Measurements from ENCODE around the gene KRT82. TPM values are rescaled to one million over a fixed set of nuclear protein-coding genes. Genes with fewer than 3 reads are reported as not detected.
A peak's percentile ranks its signal among the peaks of the same experiment; 100 is the strongest.

The KRT82 gene
- total RNA-seq, 1 donor from 2014 or later = not detected

- intact Hi-C loops (cut with DNase I) = no loop called here
- DNase-seq (ENCODE audit: low spot score) = peak; percentile 14
Measured at GRCh38 chr12:52369211-52369610, 36.9 kb downstream of the KRT82 start.

DNA sequence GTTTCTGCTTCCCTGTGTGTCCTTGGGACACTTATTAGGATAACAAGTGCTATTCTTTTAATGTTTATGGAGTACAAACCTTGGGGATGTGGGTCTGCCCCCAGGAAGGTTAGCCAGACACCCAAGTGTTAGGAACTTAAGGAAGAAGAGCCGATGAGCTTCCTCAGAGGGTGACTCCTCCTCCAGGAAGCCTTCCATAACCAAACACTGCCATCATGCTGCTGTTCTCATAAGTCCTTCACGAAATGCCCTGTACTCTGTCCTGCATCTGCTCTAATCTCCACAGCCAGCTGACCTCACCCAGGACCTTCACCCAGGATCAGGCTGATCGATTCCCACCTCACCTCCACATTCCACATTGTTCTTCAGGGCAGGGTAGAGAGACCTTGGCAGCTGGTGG lies 37.6 kb downstream of the KRT82 start:
- intact Hi-C loops (cut with DNase I) = no loop called here
- DNase-seq (ENCODE audit: low spot score) = peak; percentile 46

- DNase-seq (ENCODE audit: low spot score) = peak; percentile 36
- intact Hi-C loops (cut with DNase I) = no loop called here
Measured at GRCh38 chr12:52367876-52368275, 38.3 kb downstream of the KRT82 start.

- DNase-seq (ENCODE audit: low spot score) = peak; percentile 55
- intact Hi-C loops (cut with DNase I) = no loop called here
Measured at GRCh38 chr12:52366738-52367485, 39.2 kb downstream of the KRT82 start, which contains the start of gene KRT85. Gene KRT85, minus strand, starts transcription at chr12:52367481. Its CDS starts 76 bp downstream, at chr12:52367405.

DNA sequence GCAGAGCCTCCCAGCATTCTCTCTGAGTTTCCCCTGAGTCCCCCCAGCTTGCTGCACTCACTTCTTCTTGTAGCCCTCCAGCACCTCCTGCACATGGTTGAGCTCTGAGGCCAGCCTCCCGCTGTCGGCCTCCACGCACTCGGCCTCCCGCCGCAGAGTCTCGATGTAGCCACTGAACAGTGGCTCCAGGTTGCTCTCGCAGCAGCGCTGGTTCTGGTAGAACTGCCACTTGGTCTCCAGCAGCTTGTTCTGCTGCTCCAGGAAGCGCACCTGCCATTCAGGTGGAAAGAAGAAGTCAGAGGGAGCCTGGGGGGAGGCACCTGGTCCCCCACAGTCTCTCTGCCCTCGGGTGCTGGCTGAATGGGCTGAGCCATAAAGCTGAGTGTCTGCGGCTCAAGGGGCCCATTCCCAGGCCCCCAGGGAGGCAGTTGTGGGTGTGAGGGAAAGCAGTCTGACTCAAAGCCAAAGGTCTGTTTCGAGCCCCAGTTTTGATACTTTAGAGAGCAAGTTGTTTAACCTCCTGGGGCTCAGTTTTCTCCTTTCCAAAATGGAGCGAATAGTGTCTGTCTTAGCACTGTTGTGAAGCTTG lies 41.1 kb downstream of the KRT82 start:
- peak; percentile 50 for DNase-seq (ENCODE audit: low spot score)
- intact Hi-C loops (cut with DNase I) = no loop called here

DNA sequence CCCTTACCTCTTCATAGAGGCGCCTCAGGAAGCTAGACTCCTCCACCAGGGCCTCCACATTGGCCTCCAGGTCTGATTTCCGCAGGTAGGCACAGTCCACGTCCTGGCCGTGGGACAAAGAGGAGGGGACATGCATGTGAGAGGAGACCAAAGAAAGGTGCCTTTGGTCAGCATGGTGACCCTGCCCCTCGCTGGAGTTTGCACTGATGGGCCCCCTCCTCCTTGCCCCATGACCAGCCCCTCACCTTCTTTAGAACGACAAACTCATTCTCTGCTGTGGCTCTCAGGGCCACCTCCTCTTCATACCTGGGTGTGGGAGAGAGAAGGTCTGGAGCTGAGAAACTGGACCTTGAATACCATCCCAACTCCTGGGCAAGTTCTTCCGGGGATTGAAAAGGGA lies 42.1 kb downstream of the KRT82 start:
- peak; percentile 54 for DNase-seq (ENCODE audit: low spot score)
- intact Hi-C loops (cut with DNase I) = no loop called here

DNA sequence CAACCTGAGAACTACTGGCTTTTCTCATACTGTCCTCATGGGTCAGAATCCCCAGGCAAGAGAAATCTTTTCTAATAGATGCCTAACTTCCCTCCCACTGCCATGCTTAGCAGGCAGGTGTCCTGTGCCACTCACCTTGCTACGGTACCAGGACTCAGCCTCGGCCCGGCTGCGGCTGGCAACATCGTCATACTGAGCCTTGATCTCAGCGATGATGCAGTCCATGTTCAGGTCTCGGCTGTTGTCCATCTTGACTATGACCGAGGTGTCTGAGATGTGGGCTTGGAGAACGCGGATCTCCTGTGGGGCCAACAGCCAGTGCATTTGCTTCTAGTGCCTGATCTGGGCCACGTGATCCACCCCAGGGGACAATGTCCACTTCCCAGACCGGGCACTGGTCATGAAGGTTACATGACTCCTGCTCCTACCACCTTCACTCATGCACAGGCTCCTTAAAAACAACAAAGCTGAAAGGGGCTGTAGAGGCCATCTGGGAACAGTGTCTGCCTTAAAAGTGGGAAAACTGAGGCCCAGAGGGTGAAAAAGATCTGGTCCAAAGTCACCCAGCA lies 42.9 kb downstream of the KRT82 start:
- intact Hi-C loops (cut with DNase I) = no loop called here
- DNase-seq (ENCODE audit: low spot score) = peak; percentile 70

GRCh38 chr12:52362118-52362726 lies 43.9 kb downstream of the KRT82 start:
- intact Hi-C loops (cut with DNase I) = no loop called here
- DNase-seq (ENCODE audit: low spot score) = peak; percentile 68

- peak; percentile 59 for DNase-seq (ENCODE audit: low spot score)
- intact Hi-C loops (cut with DNase I) = no loop called here
Measured at GRCh38 chr12:52361553-52361952, 44.6 kb downstream of the KRT82 start.

GRCh38 chr12:52360663-52361271 lies 45.4 kb downstream of the KRT82 start:
- intact Hi-C loops (cut with DNase I) = no loop called here

GRCh38 chr12:52360106-52360662 lies 46.0 kb downstream of the KRT82 start:
- peak; percentile 55 for DNase-seq (ENCODE audit: low spot score)
- intact Hi-C loops (cut with DNase I) = no loop called here

More at GRCh38 chr12:52360663-52361271, 45.4 kb downstream of the KRT82 start:
- DNase-seq (ENCODE audit: low spot score) = peak; percentile 61

DNA sequence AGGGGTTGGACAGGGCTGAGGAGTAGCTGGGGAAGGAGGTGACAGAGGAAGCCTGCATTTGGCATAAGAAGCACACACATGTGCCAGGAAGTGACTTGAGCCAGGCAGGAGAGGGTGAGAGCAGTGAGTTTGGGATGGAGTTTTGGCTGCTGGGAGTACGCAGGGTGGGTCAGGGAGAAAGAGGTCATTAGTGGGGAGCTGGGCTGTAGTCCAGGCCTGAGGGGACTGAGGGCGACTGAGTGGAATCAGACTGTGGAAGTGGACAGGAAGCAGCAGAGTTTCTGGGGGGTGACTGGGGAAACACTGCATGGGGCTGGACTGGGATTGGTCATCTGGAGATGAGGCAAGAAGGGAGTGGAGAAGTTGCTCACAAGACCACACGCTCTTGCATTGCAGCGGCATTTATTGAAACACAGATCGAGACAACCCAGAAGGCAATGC lies 46.5 kb downstream of the KRT82 start:
- peak; percentile 36 for DNase-seq (ENCODE audit: low spot score)
- intact Hi-C loops (cut with DNase I) = no loop called here

DNA sequence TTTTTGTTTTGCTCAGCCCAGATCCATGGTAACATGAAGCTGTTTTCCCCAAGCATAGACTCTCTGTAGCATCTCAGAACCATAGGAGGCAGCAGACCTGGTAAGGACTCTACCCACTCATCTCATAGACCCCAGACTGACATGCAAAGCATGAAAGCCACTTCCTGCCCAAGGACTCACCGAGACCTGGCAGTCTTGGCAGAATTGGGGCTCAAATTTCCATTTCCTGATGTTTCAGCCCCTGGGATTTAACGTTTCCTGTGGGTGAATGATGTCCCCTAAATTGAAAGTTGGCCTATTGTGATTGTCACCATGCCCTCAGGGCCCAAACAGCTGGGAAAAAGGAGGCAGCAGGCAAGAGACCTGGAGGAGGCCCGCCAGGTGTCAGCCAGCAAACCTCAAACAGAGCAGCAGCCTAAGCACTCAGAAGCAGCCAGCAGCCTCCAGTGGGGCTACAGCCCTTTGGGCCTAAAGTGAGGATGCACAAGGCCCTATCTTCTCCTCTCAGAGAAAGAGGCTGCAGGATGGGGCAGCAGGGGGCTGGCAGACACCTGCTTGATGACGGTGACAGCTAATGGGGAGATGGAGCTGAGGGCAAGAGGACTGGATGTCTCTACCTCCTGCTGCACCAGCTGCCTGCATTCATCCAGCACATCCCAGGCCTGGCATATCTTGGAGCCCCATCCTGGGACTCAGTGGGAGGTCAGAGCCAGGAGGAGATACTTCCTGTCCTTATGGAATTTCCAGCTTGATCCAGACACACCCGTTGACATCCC lies 47.4 kb downstream of the KRT82 start:
- intact Hi-C loops (cut with DNase I) = no loop called here
- peak; percentile 51 for DNase-seq (ENCODE audit: low spot score)

GRCh38 chr12:52356762-52357580 lies 49.2 kb downstream of the KRT82 start:
- intact Hi-C loops (cut with DNase I) = no loop called here
- peak; percentile 66 for DNase-seq (ENCODE audit: low spot score)

DNA sequence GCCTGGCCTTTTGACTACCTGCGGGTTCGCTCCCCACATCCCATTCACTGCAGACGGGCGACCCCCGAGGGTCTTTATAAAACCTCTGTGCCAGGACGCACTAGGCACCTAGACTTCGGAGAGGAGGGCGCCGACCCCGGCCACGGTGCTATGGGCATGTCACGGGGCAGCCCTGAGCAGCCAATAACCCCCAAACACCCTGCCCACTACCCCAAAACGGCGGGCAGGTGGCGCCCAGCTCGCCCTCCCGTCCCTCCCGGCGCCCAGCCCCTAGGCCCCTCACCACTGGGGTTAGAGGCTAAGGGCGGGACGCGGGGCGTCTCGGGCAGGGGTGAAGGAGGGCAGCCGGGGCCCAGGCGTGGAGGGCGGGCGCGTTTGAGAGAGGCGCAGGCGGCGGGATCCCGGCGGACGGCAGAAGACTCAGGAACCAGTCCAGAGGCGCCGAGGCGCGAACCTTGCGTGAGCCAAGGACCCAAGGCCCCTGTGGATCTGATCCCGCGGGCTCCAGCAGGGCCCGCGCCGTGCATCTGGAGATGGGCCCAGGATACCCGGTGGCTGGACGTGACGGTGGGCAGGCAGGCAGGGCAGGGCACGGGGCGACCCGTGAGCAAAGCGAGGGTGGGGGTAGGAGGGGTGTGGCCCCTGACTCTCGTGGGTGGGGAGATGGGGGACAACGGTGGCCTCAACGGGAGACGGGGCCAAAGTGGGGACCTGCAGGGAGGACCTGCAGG lies 49.9 kb downstream of the KRT82 start:
- intact Hi-C loops (cut with DNase I) = no loop called here
- DNase-seq (ENCODE audit: low spot score) = peak; percentile 58

DNA sequence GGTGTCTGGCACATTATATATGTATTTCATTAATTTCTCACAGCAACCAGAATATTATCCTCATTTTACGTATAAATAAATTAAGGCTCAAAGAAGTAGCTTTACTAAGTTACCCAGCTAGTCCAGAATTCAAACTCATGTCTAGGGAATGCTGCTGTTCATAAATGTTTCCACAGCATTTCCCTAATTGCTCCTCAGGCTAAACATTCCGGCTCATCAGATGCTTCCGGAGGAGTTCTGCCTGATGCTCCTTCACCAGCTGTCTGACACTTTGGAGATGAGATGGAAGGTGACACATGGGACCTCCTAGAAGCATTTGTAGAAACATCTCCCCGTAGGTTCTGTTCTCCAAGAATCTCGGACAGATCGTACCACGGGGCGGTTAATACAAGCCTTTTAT lies 51.0 kb downstream of the KRT82 start:
- intact Hi-C loops (cut with DNase I) = no loop called here
- no peak for DNase-seq (ENCODE audit: low spot score)

DNA sequence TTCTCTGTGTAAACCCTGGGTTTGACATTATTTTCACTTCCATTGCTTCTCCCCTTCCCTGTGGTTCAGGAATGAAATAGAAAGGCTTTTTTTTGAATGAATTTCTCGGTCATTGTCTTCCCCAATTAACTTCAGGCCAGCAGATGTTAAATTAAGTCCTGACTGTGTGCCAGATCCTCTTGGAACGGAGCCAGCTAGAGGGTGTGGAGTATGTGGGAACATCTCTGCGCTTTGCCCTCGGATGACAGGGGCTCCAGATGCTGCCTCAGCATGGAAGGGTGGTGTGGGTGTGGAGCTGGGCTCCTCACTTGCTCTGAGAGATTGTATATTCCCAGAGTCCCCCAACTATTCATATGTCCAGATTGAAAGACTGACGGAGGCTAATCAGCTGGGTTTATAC lies 51.9 kb downstream of the KRT82 start:
- DNase-seq (ENCODE audit: low spot score) = peak; percentile 26
- intact Hi-C loops (cut with DNase I) = no loop called here

Measured in cardiac septum (tissue), 1 donor.